Limb (tissue), 2 donors: ENCODE measurements around the gene KLHL29.
"Not testable (repeated sequence)": the region's sequence is repeated elsewhere in the genome, so short reads cannot be mapped to it uniquely, and the experiment has no call there.

Experiments used
- DNase-seq, 2 donors: peaks; one replicate each; pipeline ENCODE4 v3.0.0-alpha.2; 2016; ENCODE audit errors: extremely low spot score in 2 of 2

The KLHL29 gene

GRCh38 chr2:23384551-23385343, at the start of gene KLHL29:
Gene KLHL29, plus strand, starts transcription at chr2:23385179. Its CDS starts 177,018 bp downstream, at chr2:23562197.
- peak; percentile 56 to 91 for DNase-seq

- DNase-seq: no peak
These were observed 49.4 kb upstream of the KLHL29 start for GRCh38 chr2:23335550-23335949.

GRCh38 chr2:23342075-23342474, 42.9 kb upstream of the KLHL29 start:
- DNase-seq: no peak

- DNase-seq: no peak
These were observed 39.0 kb upstream of the KLHL29 start for GRCh38 chr2:23346029-23346428.

GRCh38 chr2:23346781-23347180, 38.2 kb upstream of the KLHL29 start:
- DNase-seq: no peak

- DNase-seq: no peak
These were observed 37.4 kb upstream of the KLHL29 start for GRCh38 chr2:23347471-23348092.

GRCh38 chr2:23348093-23348481, 36.9 kb upstream of the KLHL29 start:
- DNase-seq: not testable (repeated sequence)

- no peak for DNase-seq
These were observed 35.5 kb upstream of the KLHL29 start for GRCh38 chr2:23349508-23349907.

- DNase-seq: no peak
These were observed 34.8 kb upstream of the KLHL29 start for GRCh38 chr2:23350041-23350791.

GRCh38 chr2:23350792-23351355, 34.1 kb upstream of the KLHL29 start:
- DNase-seq: no peak

GRCh38 chr2:23351388-23352141, 33.4 kb upstream of the KLHL29 start:
- DNase-seq: peak; percentile 85 to 89

GRCh38 chr2:23354554-23354953, 30.4 kb upstream of the KLHL29 start:
- DNase-seq: no peak

- no peak for DNase-seq
These were observed 30.0 kb upstream of the KLHL29 start for GRCh38 chr2:23355001-23355400.

- no peak for DNase-seq
These were observed 28.3 kb upstream of the KLHL29 start for GRCh38 chr2:23356711-23357110.

GRCh38 chr2:23359631-23360567, 25.1 kb upstream of the KLHL29 start:
- DNase-seq: no peak

GRCh38 chr2:23360571-23361125, 24.3 kb upstream of the KLHL29 start:
- DNase-seq: no peak

- DNase-seq: no peak
These were observed 23.8 kb upstream of the KLHL29 start for GRCh38 chr2:23361152-23361551.

GRCh38 chr2:23363268-23363667, 21.7 kb upstream of the KLHL29 start:
- DNase-seq: no peak

- DNase-seq: no peak
These were observed 21.1 kb upstream of the KLHL29 start for GRCh38 chr2:23363831-23364230.

- no peak for DNase-seq
These were observed 18.3 kb upstream of the KLHL29 start for GRCh38 chr2:23366720-23367119.
